Stimulated activated naive CD4-positive, alpha-beta T cell (primary cell): Measurements from ENCODE around the gene JDP2.

ENCODE experiments used
- DNase-seq, 6 experiments: peaks; one replicate each; lab custom pipeline; 2025; lab: John Stamatoyannopoulos, UW

The JDP2 gene

DNA sequence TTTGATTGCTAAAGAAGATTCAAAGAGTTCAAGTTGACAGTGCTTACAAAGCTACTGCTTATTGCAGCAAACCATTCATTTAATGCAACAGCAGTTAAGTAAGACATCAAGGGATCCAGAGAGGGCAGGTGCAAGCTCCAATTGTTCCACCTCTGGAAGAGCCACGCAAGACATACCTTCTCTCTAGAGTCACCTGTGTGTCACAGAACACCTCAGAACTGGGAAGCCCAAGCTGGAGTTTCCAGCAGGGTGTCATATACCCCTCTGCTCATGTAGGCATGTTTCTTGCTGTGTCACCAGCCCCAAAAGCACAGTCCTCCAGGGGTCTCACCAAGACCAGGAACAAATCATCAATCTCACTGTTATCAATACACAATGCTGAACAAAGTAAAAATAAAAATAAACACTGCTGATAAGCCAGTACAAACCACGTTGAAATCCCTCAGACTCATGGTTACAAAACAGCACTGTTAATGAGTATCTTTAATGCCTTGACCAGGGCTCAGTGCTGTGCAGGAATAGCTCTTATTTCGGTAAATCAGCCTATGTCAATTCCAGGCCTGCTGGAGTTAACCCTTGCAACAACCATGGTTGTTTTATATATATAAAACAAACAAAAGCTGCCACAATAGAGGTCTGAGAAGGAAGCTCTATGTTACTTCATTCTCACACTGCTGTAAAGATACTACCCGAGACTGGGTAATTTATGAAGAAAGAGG, 57.0 kb downstream of the JDP2 start:
- DNase-seq, result no peak

DNA sequence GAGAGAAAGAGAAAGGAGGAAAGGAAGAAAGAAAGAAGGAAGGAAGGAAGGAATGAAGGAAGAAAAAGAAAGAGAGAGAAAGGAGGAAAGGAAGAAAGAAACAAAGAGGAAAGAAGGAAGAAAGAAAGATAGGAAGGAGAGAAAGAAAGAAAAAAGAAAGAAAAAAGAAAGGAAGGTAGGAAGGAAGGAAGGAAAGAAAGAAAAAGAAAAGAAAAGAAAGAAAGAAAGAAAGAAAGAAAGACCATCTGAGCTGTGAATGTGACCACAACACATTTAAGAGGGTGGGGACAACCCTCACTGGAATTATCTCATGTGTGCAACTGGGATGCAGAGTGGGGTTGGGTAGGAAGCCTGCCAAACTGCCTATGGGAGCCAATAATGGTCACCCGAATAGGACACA, 58.5 kb downstream of the JDP2 start:
- no peak for DNase-seq

DNA sequence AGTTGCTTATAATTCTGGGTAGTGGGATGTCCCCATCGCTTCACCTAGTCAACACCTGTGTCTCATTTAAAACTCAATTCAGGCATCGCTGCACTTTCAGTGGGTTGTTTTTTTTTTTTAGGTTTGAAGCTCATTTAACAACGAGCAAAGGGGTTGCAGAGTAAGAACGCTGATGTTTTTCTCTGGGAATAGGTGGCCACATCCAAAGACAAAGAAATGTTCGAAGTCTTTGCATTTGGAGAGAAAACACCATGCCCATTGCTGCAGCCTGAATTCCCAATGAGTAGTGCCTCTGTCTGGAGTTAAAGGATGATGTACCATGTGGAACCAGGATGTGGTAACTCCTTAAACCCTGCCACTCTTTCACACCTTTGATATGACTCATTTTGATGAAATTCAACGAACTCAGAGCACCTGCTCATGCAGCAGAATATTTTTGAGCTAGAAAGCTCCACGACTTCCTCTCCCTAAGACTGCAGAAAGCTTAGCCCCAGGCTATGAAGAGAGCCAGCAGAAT, 59.4 kb downstream of the JDP2 start:
- DNase-seq, result no peak

DNA sequence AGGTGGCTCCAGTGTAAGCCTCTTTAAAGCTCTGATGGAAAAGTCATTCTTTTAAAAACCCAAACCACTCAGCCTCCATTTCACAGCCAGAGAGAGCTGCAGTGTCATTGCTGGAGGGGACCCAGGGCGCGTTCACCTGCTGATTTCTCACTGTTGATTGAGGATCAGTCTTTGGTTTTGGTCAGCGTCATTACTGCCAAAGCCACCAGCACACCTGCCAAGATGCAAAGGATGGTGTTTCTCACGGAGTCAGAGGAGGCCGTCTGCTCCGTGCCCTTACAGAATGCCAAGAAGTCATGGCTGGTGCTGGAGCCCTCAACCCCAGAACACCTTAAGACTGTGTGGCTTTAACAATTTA, 61.6 kb downstream of the JDP2 start:
- no peak for DNase-seq

DNA sequence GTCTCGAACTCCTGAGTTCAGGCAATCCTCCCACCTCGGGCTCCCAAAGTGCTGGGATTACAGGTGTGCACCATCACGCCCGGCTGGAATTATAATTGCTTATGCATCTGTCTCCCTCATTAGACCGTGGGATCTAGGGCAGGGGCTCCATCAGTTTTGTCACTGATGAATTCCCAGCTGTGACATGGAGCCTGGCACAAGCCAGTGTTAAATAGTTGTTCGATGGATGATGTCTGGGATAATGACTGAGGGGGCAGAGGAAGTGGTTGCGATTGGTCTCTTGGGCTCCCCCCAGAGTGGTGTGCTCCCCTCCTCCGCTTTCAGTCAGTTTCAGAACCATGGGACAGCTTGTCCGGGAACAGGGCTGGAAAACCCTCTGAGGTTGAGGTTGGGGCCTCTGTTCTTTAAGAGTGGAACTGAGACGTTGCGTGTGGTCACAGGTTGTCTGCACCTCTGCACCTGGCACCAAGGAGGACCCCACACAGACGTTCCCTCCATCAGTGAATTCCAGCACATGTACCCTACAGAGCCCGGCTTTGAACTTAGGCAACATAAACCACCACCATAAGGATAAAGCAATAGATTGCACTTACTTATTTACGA, 63.7 kb downstream of the JDP2 start:
- DNase-seq, result no peak

DNA sequence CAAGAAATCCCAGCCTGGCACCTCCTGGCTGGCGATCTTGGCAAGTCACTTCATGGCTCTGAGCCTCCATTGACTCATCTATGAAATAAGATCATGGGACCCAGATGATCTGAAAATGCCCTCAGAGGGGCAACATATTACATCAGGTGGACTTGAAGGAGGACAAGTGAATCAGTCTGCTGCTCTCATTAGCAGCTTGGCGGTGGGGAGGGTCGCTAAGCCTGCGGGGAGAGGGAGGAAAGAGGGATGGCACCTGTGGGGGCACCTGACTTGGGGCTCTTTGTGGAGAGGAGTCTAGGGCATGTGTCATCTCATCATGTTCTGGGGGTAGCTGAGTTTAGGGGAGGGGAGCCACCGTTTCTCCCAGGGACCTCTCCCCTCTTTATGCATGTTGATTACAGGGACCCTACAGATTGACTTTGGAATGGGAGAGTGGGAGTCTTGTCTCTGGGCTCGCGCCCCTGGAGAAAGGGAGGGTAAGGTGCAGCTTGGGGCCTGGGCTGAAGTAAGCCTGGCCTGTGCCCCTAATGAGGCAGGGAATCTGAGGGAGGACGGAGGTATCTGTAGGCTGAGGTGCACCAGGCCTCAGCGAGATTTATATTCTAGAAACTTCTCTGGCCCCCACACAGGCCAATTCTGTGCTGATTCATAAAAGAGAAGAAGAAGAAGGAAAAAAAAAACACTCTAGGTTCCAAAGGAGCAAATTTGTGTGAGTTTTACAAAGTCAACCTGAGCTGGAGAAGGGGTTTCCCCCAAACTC, 65.2 kb downstream of the JDP2 start:
- DNase-seq, result no peak

DNA sequence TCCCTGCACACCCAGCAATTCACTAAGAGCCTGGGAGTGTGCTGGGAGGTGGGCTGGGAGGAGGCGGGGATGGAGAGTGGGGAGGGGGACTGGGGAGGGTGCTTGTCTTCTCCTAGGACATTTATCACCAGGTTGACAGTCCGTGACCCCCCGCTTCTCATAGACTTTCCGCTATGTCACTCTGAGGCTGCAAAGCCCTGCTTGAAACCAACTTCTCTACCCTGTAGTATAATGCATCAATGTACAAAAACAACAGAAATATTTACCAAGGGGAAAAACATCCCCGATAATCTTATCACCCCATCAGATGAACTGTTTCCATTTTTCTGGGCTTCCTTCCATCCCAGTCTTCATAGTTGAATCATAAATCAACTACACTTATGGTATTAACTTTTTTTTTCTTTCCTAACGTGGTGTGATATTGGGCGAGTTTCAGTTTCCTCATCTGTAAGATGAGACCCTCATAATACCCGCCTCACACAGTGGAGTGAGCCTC, 65.8 kb downstream of the JDP2 start:
- no peak for DNase-seq

DNA sequence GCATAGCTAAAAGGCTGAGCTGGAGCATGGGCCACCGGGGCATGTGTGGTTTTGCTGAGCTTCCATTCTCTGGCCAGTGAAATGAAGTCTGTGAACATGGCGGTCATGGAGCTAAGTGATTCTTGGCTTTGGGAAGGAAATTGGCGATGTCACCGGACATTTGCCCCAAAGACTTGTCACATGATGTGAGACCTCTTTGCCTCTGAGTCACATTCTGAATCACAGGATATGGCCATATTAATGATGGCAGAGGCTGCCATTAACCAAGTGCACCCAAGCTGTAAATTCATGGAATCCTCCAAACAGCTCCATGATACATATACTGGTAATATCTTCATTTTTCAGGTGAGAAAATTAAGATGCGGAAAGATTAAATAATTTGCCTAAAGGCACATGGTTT, 67.1 kb downstream of the JDP2 start:
- DNase-seq, result no peak

DNA sequence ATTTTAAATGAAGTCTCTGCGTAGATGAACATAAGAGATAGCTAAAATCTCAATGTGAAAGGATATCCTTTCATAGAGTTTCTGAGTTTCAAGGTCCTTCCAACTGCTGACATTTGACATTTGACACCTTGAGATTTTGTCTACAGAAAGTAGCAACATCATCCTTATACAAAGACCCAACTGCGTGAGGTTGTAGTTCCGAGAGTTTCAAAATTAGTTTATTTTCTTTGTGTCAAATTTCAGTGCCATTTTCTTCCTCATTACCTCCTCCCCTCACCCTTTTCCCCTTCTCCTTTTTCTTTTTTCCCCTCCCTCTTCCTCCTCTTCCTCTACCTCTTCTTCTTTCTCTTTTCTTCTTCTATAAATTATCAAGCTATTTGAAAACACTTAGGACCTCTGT, 67.6 kb downstream of the JDP2 start:
- no peak for DNase-seq

DNA sequence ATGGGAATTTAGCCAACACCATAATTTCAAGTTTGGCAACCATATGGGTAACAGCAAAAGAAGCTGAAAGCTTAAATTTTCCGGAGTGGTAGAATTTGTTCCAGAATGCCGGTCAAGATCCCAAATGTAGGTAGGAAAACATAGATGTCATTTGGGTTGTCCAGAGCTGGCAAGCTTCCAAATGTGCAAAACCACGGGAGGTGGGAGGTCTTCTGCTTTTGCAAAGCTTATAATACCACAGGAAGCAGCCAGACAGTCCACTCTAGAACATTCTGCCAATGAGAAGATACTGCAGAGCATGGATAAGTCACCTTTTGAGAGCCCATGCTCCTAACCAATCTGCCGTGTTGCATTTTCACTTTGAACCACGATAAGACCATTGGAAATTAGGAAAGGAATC, 68.1 kb downstream of the JDP2 start:
- no peak for DNase-seq

DNA sequence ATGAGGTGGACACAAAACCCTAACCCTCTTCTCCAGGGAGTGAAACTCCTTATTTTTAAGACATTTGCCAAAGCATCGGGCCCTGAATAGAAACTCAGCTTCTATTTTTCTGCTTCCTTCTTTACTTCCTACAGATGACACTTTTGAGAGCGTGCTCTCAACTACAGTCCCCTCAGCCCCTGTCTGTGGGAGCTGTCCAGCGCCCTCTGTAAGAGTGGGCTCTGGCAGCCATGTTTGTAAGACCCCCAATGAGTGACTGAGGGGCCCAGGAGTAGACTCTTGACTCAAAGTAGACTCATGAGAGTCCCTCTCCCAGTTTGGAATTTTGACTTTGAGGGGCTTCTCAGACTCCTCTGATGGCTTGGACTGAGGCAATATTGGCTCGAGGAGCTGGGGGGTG, 68.9 kb downstream of the JDP2 start:
- DNase-seq, result no peak

DNA sequence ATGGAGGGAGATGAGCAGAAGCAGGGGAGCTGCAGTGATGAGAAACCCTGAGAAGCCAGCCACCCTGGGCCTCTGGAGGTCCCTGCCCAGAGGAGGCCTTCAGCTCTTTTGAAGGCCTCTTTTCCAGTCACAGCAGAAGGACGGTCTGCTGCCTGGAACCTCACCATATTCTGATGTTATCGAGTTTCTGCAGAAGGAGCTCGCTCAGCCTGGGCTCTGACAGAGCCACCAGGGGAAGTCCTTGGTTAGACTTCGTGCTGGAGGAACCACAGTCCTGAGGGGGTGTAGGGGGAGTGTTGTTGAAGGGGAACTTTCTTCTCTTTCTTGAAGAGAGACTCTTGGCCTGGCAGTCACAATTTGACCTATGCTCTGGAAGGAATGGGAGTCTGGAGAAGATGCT, 69.4 kb downstream of the JDP2 start:
- DNase-seq, result no peak

DNA sequence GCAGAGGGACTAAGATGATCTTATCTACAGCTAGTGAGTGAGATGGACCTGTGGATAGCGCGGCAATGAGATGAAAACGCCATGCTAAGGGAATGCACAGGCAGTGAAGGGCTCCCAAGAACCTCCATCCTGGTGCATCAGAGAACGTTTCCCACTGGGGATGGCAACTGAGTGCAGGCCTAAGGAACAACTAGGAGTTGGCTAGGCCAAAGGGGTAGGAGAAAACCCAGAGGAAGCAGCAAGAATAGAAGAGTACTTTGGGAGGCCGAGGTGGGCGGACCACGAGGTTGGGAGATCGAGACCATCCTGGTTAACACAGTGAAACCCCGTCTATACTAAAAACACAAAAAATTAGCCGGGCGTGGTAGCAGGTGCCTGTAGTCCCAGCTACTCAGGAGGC, 69.9 kb downstream of the JDP2 start:
- DNase-seq, result no peak

DNA sequence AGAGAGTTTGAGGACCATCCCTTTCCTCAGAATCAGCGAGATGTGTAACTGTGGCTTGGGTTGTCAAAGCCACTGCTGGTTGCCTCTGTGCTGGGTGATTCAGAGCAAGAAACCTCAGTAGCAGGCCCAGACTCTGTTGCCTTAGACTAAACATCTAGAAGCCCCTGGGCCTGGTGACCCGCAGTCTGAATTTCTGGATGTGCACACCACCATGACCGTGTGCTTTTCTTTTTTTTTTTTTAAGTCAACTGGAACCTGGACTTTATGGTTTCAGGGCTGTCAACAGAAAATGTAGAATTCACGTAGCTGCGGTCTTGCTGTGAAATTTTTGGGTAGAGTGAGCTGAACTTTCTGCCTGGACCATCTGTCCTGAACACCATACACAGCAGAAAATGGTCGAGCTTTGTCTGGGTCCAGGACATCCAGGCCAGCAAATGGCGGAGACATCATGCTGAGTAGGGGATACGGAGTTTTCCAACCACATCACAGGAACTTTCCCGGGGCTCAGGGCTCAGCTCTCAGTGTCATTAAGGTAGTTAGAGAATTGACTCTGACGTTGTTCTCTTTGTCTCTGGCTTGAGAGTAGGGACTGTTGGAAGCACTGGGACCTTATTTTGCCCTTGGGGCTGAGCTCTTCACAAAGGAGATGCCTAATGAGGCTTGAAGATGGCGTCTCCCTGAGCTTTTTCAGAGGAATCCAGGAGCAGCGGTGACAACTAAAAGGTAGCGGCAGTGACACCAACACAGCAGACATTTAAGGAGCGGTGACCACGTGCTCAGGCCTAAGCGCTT, 71.5 kb downstream of the JDP2 start:
- DNase-seq, result no peak

DNA sequence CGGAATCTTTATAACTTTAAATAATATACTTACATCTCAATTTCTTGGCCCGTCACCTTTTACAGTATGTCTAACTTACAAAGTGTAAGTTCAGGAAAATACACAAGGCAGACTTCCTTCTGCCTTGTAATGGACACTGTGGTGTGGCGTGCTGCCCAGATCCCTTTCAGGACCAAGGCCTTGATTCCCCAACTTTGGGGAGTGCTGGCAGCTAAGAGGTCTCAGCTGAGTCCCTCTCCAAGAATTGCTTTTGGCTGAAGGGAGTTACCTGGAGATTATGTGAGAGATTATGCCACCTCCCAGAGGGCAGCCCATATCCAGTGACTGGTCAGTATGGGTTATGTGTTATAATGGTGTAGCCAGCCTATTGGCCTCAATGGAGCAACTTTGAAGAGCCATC, 73.3 kb downstream of the JDP2 start:
- DNase-seq, result no peak

DNA sequence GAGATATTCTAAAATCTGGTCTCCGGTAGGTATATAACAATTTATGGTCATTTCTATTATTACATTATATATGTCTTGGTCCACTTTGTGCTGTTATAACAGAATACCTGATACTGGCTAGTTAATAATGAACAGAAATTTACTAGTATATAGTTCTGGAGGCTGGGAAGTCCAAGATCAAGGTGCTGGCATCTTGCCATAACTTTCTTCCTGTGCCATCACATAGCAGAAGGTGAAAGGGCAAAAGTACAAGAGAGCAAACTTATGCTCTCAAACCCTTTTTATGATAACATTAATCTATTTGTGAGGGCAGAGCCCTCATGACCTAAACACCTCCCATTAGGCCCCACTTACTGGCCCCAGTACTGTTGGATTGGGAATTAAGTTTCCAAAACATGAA, 76.6 kb downstream of the JDP2 start:
- DNase-seq, result no peak

DNA sequence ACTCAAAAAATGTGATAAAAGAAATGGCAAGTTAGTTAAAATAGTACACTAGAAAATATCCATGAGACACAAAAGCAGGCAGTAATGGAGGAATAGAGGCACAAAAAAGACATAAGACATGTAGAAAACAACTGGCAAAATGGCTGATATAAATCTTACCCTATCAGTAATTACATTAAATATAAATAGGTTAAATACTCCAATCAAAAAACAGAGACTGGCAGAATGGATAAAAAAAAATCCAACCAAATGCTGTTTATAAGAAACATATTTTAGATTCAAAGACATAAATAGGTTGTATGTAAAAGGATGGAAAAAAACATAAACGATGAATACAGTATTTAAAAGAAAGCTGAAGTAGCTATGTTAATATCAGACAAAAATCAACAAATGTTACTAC, 79.1 kb downstream of the JDP2 start:
- DNase-seq, result no peak

DNA sequence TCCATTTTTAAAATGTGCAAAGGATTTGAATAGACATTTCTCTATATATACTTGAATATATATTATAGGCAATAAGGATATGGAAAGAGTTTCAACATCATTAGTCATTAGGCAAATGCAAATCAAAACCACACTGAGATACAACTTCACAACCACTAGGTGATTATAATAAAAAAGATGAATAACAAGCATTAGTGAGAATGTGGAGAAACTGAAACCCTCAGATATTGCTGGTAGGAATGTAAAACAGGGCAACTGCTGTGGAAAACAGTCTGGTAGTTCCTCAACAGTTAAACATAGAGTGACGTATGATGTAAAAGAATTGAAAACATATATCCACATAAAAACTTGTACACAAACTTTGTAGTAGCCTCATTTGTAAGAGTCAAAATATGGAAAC, 82.7 kb downstream of the JDP2 start:
- DNase-seq, result no peak

DNA sequence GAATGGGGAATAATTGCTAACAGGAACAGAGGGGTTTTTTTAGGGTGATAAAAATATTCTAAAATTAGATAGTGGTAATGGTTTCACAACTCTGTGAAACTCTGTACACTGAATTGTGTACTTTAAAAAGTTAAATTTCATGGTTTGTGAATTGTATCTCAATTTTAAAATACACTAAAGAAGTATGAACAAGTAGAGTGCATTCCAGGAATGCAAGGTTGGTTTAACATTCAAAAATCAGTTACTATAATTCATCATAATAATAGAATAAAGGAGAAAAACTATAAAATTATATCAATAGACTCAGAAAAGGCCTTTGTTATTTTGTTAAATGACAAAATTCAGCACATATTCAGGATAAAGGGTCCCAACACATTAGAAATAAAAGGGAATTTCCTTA, 83.4 kb downstream of the JDP2 start:
- no peak for DNase-seq

DNA sequence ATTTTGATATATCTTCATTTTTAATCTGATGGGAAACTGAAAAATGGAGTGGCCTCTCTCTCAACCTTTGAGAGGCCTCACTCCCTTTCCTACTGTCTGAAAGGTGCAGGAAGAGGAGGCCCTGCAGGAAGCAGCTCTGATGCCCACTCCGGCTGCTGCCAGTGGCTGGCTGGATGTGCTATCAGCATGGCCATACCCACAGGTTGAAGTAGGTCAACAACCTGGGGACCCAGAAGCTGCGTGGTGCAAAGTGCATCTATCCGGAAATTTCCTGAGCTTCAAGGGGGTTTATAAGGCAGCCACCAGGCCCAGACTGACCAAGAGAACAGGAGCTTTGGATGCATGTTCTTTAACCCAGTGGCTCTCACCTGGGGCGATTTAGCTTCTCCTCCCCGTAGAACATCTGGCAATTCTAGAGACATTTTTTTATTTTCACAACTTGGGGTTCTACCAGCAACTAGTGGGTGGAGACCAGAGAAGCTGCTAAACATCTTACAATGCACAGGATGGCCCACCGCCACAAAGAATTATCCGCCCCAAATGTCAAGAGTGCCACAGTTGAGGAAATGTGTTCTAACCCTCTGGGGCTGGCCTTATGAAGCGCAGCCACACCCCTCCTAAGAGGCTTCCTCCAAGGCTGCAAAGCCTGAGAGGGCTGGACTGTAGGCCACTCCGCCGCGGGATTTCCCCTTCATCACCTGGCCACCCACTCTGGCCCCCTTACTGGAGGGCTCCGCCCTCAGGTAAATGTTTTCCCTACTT, 86.3 kb downstream of the JDP2 start:
- no peak for DNase-seq
